ENCODE data around the gene NECTIN2. TPM values are rescaled to one million over a fixed set of nuclear protein-coding genes. Genes with fewer than 3 reads are reported as not detected.
"Not testable (repeated sequence)": the region's sequence is repeated elsewhere in the genome, so short reads cannot be mapped to it uniquely, and the experiment has no call there.

NECTIN2 gene
- total RNA-seq, 4 donors from 2014 or later = 56.2 to 78.2 (median 67.5) TPM

GRCh38 chr19:44907613-44908012, 61.5 kb downstream of the NECTIN2 start:
- H3K27me3 ChIP-seq = peaks cover 9% of the 10 kb centered on the region
- WGBS = 98% methylated on average over 8 of the region's 12 CpGs
- H3K4me3 ChIP-seq = no peak overlapping the region
- no peaks in the 10 kb centered on the region for H3K9me3 ChIP-seq
- TF ChIP-seq CTCF (IDR thresholded peaks at IDR 0.05) = no peak
- TF ChIP-seq EP300 (IDR thresholded peaks at IDR 0.05) = no peak
- TF ChIP-seq POLR2A (IDR thresholded peaks at IDR 0.05) = no peak
- no peak for TF ChIP-seq POLR2AphosphoS5 (IDR thresholded peaks at IDR 0.05)
- peaks cover 57% of the 10 kb centered on the region for H3K4me1 ChIP-seq
- no peak overlapping the region for H3K27ac ChIP-seq
- DNase-seq (ENCODE audit: low spot score in 2 of 2) = no peak
- H3K36me3 ChIP-seq = peaks cover 16% of the 10 kb centered on the region

- H3K9me3 ChIP-seq = no peaks in the 10 kb centered on the region
- peaks cover 9% of the 10 kb centered on the region for H3K36me3 ChIP-seq
- no peak overlapping the region for H3K4me3 ChIP-seq
- DNase-seq (ENCODE audit: low spot score in 2 of 2) = no peak
- peaks cover 9% of the 10 kb centered on the region for H3K27me3 ChIP-seq
- TF ChIP-seq POLR2A (IDR thresholded peaks at IDR 0.05) (no peak), CTCF (IDR thresholded peaks at IDR 0.05) (no peak), POLR2AphosphoS5 (IDR thresholded peaks at IDR 0.05) (no peak), EP300 (IDR thresholded peaks at IDR 0.05) (no peak)
- 95% methylated on average over 31 of the region's 46 CpGs for WGBS
- H3K4me1 ChIP-seq = peaks cover 57% of the 10 kb centered on the region
- H3K27ac ChIP-seq = no peak overlapping the region
These were observed 62.2 kb downstream of the NECTIN2 start for GRCh38 chr19:44908074-44908835.

- DNase-seq (ENCODE audit: low spot score in 2 of 2) = no peak
- Histone ChIP-seq H3K36me3 (peaks cover 8% of the 10 kb centered on the region), H3K4me1 (peaks cover 54% of the 10 kb centered on the region), H3K27ac (no peak overlapping the region), H3K9me3 (no peaks in the 10 kb centered on the region), H3K4me3 (no peak overlapping the region), H3K27me3 (peaks cover 9% of the 10 kb centered on the region)
- 94% methylated on average over 22 of the region's 44 CpGs for WGBS
- no peak for TF ChIP-seq EP300 (IDR thresholded peaks at IDR 0.05)
- TF ChIP-seq CTCF (IDR thresholded peaks at IDR 0.05) = no peak
- TF ChIP-seq POLR2A (IDR thresholded peaks at IDR 0.05) = no peak
- TF ChIP-seq POLR2AphosphoS5 (IDR thresholded peaks at IDR 0.05) = no peak
These were observed 62.8 kb downstream of the NECTIN2 start for GRCh38 chr19:44908836-44909261.

- H3K4me3 ChIP-seq = no peak overlapping the region
- H3K4me1 ChIP-seq = peaks cover 56% of the 10 kb centered on the region
- peaks cover 8% of the 10 kb centered on the region for H3K36me3 ChIP-seq
- no peak for TF ChIP-seq POLR2A (IDR thresholded peaks at IDR 0.05)
- TF ChIP-seq EP300 (IDR thresholded peaks at IDR 0.05) = no peak
- TF ChIP-seq CTCF (IDR thresholded peaks at IDR 0.05) = no peak
- no peak for TF ChIP-seq POLR2AphosphoS5 (IDR thresholded peaks at IDR 0.05)
- H3K27me3 ChIP-seq = peaks cover 7% of the 10 kb centered on the region
- no peak for DNase-seq (ENCODE audit: low spot score in 2 of 2)
- no peak overlapping the region for H3K27ac ChIP-seq
- H3K9me3 ChIP-seq = no peaks in the 10 kb centered on the region
- 82% methylated on average over 4 of the region's 5 CpGs for WGBS
These were observed 63.7 kb downstream of the NECTIN2 start for GRCh38 chr19:44909775-44910174.

GRCh38 chr19:44911896-44912295, 65.8 kb downstream of the NECTIN2 start:
- H3K9me3 ChIP-seq; DNase-seq (ENCODE audit: low spot score in 2 of 2); H3K4me3 ChIP-seq; H3K36me3 ChIP-seq; H3K27me3 ChIP-seq: not testable (repeated sequence)
- WGBS = 100% methylated on average over 5 of the region's 6 CpGs
- Histone ChIP-seq H3K4me1 (peaks cover 46% of the 10 kb centered on the region), H3K27ac (peak overlapping the region; percentile 14)

Measured in suprapubic skin (tissue), 4 donors.